K562 (cell line): Measurements from ENCODE around the gene AVPR1B. TPM values are rescaled to one million over a fixed set of nuclear protein-coding genes. Genes with fewer than 3 reads are reported as not detected.

Source experiments
- ATAC-seq: fragments of 200-7000 bp; cut with Tn5 transposase; 3 replicates; pipeline ENCODE4 v1.9.1; 2020; ENCODE audit warnings: moderate library complexity
- BruUV-seq: library from RNA; stranded (reverse); fragments of 400-500 nt; replicated peaks from 2 replicates; lab custom pipeline; 2021; lab: Mats Ljungman, UMichigan
- CTCF ChIA-PET: fragments of 300-600 bp; formaldehyde crosslinking; extraction: SDS; loops from one replicate; lab custom pipeline; 2021; ENCODE audit warnings: low intra/inter-chr PET ratio; lab: Yijun Ruan, JAX
- POLR2A ChIA-PET: fragments of 300-600, 350-650 bp; sonication (Branson Sonifier 250); formaldehyde crosslinking; extraction: SDS; loops from one replicate; lab custom pipeline; 2021; ENCODE audit warnings: antibody characterized with exemption, inconsistent platforms; lab: Yijun Ruan, JAX
- DNase-seq, 4 experiments: peaks; one replicate each; pipeline versions ENCODE4 v3.0.0 to v3.0.0-alpha.2; 2011 to 2018; ENCODE audit warnings: low spot score in 3 of 4, mixed read lengths in 3 of 4; ENCODE audit errors: extremely low read depth in 1 of 4
- FAIRE-seq: peaks from 2 replicates; lab custom pipeline; 2011; peaks lifted over from hg19 to GRCh38; lab: Jason Lieb, UNC
- H2AFZ ChIP-seq: 2 replicates; pipeline ENCODE4 v1.6.0; 2011; ENCODE audit warnings: low read depth, low read length, control low read depth, inconsistent platforms
- H3K27ac ChIP-seq: fragments of 200-600 bp; 3 replicates; pipeline ENCODE4 v1.8.0; 2011; ENCODE audit warnings: low read depth, mild to moderate bottlenecking, control low read depth, inconsistent platforms, low read length, moderate library complexity, mixed read lengths; ENCODE audit errors: extremely low read depth
- H3K27me3 ChIP-seq, 2 experiments: fragments of 300-600 bp in 1 of 2; 2 replicates in 1 of 2; 3 replicates in 1 of 2; pipeline versions ENCODE4 v1.6.0 to v1.8.0; 2011; ENCODE audit warnings: inconsistent platforms in 2 of 2, low read length in 2 of 2, mild to moderate bottlenecking in 1 of 2, mixed read lengths in 1 of 2, moderate library complexity in 1 of 2; ENCODE audit not compliant: control insufficient read depth in 2 of 2, insufficient read depth in 2 of 2
- H3K36me3 ChIP-seq: fragments of 300-600 bp; 3 replicates; pipeline ENCODE4 v1.8.0; 2011; ENCODE audit warnings: mild to moderate bottlenecking, low read length, inconsistent platforms; ENCODE audit not compliant: control insufficient read depth, insufficient read depth
- H3K4me1 ChIP-seq, 2 experiments: fragments of 200-600 bp in 1 of 2; replicated peaks in 1 of 2; 2 replicates in 1 of 2; 3 replicates in 1 of 2; pipeline versions ENCODE4 v1.5.1 to v1.8.0; 2011; ENCODE audit warnings: inconsistent platforms in 2 of 2, low read length in 2 of 2, mild to moderate bottlenecking in 1 of 2, mixed read lengths in 1 of 2, moderate library complexity in 1 of 2; ENCODE audit not compliant: control insufficient read depth in 2 of 2, insufficient read depth in 2 of 2
- H3K4me2 ChIP-seq: 2 replicates; pipeline ENCODE4 v1.6.1; 2011; ENCODE audit warnings: low read length, control low read depth, inconsistent platforms, mixed read lengths; ENCODE audit not compliant: insufficient read depth
- H3K4me3 ChIP-seq: fragments of 200-600 bp; sonication (generic), shearing (Covaris generic); 2 replicates; pipeline ENCODE4 v1.5.1; 2016; ENCODE audit warnings: control low read depth, inconsistent platforms
- H3K79me2 ChIP-seq: fragments of 200-600 bp; 3 replicates; pipeline ENCODE4 v1.8.0; 2011; ENCODE audit warnings: low read length, inconsistent platforms; ENCODE audit not compliant: control insufficient read depth, insufficient read depth
- H3K9ac ChIP-seq, 2 experiments: 2 replicates each; pipeline versions ENCODE4 v1.6.0 to v1.6.1; 2011; ENCODE audit warnings: low read depth in 2 of 2, low read length in 2 of 2, control low read depth in 1 of 2, inconsistent platforms in 1 of 2, mild to moderate bottlenecking in 1 of 2, mixed read lengths in 1 of 2; ENCODE audit not compliant: insufficient read depth in 1 of 2
- H3K9me1 ChIP-seq: one replicate; pipeline ENCODE4 v1.6.0; 2011; ENCODE audit warnings: inconsistent platforms, mild to moderate bottlenecking, low read length, moderate library complexity; ENCODE audit not compliant: control insufficient read depth, insufficient read depth
- H3K9me3 ChIP-seq: replicated peaks from 2 replicates; pipeline ENCODE4 v1.5.1; 2011; ENCODE audit warnings: low read depth, low read length, inconsistent platforms; ENCODE audit not compliant: control insufficient read depth, insufficient read depth
- H4K20me1 ChIP-seq: replicated peaks from 2 replicates; pipeline ENCODE4 v1.6.1; 2011; ENCODE audit warnings: low read length, inconsistent platforms, mixed read lengths; ENCODE audit not compliant: control insufficient read depth, insufficient read depth
- CREM ChIP-seq: IDR thresholded peaks from 2 replicates; pipeline ENCODE4 v1.6.1; 2014; ENCODE audit warnings: antibody characterized with exemption, low read depth
- DMBX1 ChIP-seq: fragments of 250-450 bp; sonication (Bioruptor Pico); IDR thresholded peaks from 2 replicates; pipeline ENCODE4 v1.8.0; 2022; ENCODE audit warnings: inconsistent platforms, mild to moderate bottlenecking, moderate library complexity, borderline replicate concordance
- LARP7 ChIP-seq: fragments of 450-650 bp; IDR thresholded peaks from 2 replicates; pipeline ENCODE4 v1.6.1; 2016
- NUFIP1 ChIP-seq: fragments of 450-650 bp; IDR thresholded peaks from 2 replicates; pipeline ENCODE4 v1.6.1; 2018; ENCODE audit not compliant: partially characterized antibody
- PCBP2 ChIP-seq: fragments of 200-400 bp; formaldehyde crosslinking; IDR thresholded peaks from 2 replicates; pipeline ENCODE4 v1.6.1; 2018; ENCODE audit warnings: low read length, low read depth, mild to moderate bottlenecking, moderate library complexity; ENCODE audit not compliant: poor library complexity, severe bottlenecking
- RB1 ChIP-seq: fragments of 450-650 bp; IDR thresholded peaks from 2 replicates; pipeline ENCODE4 v1.6.1; 2017; ENCODE audit warnings: low read depth, mild to moderate bottlenecking
- SMAD3 ChIP-seq: fragments of 450-650 bp; formaldehyde crosslinking; conservative IDR thresholded peaks from 2 replicates; pipeline ENCODE4 v1.4.0; 2020; ENCODE audit warnings: mild to moderate bottlenecking
- SOX6 ChIP-seq: fragments of 450-650 bp; IDR thresholded peaks from 2 replicates; pipeline ENCODE4 v1.6.1; 2014; ENCODE audit warnings: mild to moderate bottlenecking
- YBX1 ChIP-seq: fragments of 450-650 bp; IDR thresholded peaks from 2 replicates; pipeline ENCODE4 v1.7.1; 2016; ENCODE audit warnings: mild to moderate bottlenecking
- ZNF239 ChIP-seq: fragments of 250-450 bp; sonication (Bioruptor Pico); IDR thresholded peaks from 2 replicates; pipeline ENCODE4 v1.4.0; 2020; ENCODE audit warnings: mild to moderate bottlenecking
- ZNF263 ChIP-seq: sonication (generic); formaldehyde crosslinking; IDR thresholded peaks from 2 replicates; pipeline ENCODE4 v1.8.0; 2022; ENCODE audit warnings: mild to moderate bottlenecking, missing genetic modification reagents, borderline replicate concordance
- ZNF584 ChIP-seq: fragments of 200-800 bp; sonication (Bioruptor generic); IDR thresholded peaks from 2 replicates; pipeline ENCODE4 v1.6.1; 2016; ENCODE audit warnings: low read depth, mild to moderate bottlenecking, missing genetic modification characterization, missing compliant biosample characterization
- WGBS: fragments of 100-300 bp; shearing (Covaris generic); methylation state at CpG from one replicate; pipeline ENCODE4 v1.1.6; 2016; ENCODE audit warnings: low coverage, mixed read lengths; ENCODE audit not compliant: insufficient coverage; ENCODE audit errors: missing lambda C conversion rate; 5-methylcytosine and 5-hydroxymethylcytosine counted together
- in situ Hi-C: fragments of 300-500 bp; cut with MboI; formaldehyde crosslinking; loops from 4 replicates; pipeline ENCODE4 v1.15.0; 2018; ENCODE audit warnings: inconsistent platforms, mixed read lengths
- intact Hi-C: fragments of 100-400 bp; cut with micrococcal nuclease; formaldehyde crosslinking; loops from 2 replicates; pipeline ENCODE4 v1.14.2; 2022
- polyA plus RNA-seq, 8 experiments: library from polyadenylated mRNA; depleted of rRNA in 4 of 8; stranded (reverse) in 5 of 8; unstranded in 3 of 8; fragments of >200 nt; fragmentation: Nextera tagmentation in 2 of 8; fragmentation: Illumina TruSeq in 1 of 8; extraction: Ambion mirVana in 2 of 8; extraction: Trizol in 1 of 8; gene quantifications; 2 replicates each; pipeline versions ENCODE4 v1.2.1 to v1.2.3, GENCODE V29; 2011 to 2014; ENCODE audit warnings: inconsistent platforms in 1 of 8, missing spikeins in 1 of 8
- total RNA-seq, 7 experiments: library from RNA; depleted of rRNA in 6 of 7; stranded (reverse); fragments of >200 nt in 6 of 7; fragmentation: Illumina TruSeq in 2 of 7; extraction: Trizol in 2 of 7; gene quantifications; 2 replicates each; pipeline versions ENCODE4 v1.2.1 to v1.2.3, GENCODE V29; 2011 to 2021; ENCODE audit warnings: low replicate concordance in 1 of 7
- TF ChIP-seq, protein P1 (sequence below): fragments of 450-650 bp; IDR thresholded peaks from 2 replicates; pipeline ENCODE4 v1.6.1; 2016; ENCODE audit warnings: borderline replicate concordance
- TF ChIP-seq, protein P2 (sequence below), 2 experiments: fragments of 150-350 bp in 1 of 2; IDR thresholded peaks; 2 replicates each; pipeline ENCODE4 v1.6.1; 2012 to 2016; ENCODE audit warnings: low read depth in 2 of 2, low read length in 2 of 2, mild to moderate bottlenecking in 1 of 2, moderate library complexity in 1 of 2
- TF ChIP-seq, protein P3 (sequence below): fragments of 250-450 bp; sonication (Bioruptor Pico); IDR thresholded peaks from 2 replicates; pipeline ENCODE4 v1.9.0; 2021; ENCODE audit warnings: mild to moderate bottlenecking, inconsistent platforms

The AVPR1B gene
- total and polyA plus RNA-seq, 9 of the 15 experiments (the other 6 are each of a cell fraction or from before 2014, with no cell fraction given): not detected

DNA sequence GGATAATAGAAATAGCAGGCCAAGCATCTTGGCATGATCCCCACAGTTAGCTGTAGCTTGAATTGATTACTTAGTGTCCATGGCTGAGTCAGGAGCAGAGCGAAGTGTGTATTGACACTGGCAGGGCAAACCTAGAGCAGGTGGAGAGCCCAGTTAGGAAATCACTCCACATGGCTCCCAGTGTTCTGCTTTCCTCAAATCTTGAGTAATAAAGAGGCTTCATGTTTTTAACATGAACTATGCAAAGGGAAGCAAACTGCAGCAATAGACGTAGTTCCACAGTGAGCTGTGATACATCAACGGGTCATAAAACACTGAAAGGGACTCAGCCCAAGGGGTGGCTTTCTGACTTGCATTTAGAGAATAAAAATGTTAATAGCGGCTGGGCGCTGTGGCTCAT lies 35.3 kb downstream of the AVPR1B start:
- H3K9me1 ChIP-seq: no peaks in the 10 kb centered on the region
- 3% methylated on average over 5 of the region's 5 CpGs for WGBS
- no peaks in the 10 kb centered on the region; the same call in 1 of the 2 replicates for H4K20me1 ChIP-seq
- H3K4me2 ChIP-seq: no peak overlapping the region
- H3K36me3 ChIP-seq: no peaks in the 10 kb centered on the region
- no peaks in the 10 kb centered on the region for H3K79me2 ChIP-seq
- no peaks in the 10 kb centered on the region for H3K9me3 ChIP-seq
- no peak for ATAC-seq
- intact Hi-C loops: no loop called here
- ChIA-PET POLR2A (interaction anchor here (0.6 to 1.7 kb wide), 3 partner anchors 11 to 1200 kb away, joined by 3 read pairs; no protein-coding TSS in a partner anchor), CTCF (no interaction called here)
- peaks cover 24 to 40% of the 10 kb centered on the region in 2 experiments for H3K27me3 ChIP-seq
- no peak overlapping the region for H2AFZ ChIP-seq
- no peak for FAIRE-seq
- DNase-seq: no peak
- H3K27ac ChIP-seq: no peak overlapping the region
- H3K4me1 ChIP-seq: no peaks in the 10 kb centered on the region
- H3K9ac ChIP-seq: no peak overlapping the region
- no peak overlapping the region for H3K4me3 ChIP-seq
- no TSS peak for BruUV-seq
- in situ Hi-C loops: no loop called here
- no peak for TF ChIP-seq NUFIP1
- no peak for TF ChIP-seq ZNF239 (CRISPR knock-in tag)
- TF ChIP-seq, protein P1, sequence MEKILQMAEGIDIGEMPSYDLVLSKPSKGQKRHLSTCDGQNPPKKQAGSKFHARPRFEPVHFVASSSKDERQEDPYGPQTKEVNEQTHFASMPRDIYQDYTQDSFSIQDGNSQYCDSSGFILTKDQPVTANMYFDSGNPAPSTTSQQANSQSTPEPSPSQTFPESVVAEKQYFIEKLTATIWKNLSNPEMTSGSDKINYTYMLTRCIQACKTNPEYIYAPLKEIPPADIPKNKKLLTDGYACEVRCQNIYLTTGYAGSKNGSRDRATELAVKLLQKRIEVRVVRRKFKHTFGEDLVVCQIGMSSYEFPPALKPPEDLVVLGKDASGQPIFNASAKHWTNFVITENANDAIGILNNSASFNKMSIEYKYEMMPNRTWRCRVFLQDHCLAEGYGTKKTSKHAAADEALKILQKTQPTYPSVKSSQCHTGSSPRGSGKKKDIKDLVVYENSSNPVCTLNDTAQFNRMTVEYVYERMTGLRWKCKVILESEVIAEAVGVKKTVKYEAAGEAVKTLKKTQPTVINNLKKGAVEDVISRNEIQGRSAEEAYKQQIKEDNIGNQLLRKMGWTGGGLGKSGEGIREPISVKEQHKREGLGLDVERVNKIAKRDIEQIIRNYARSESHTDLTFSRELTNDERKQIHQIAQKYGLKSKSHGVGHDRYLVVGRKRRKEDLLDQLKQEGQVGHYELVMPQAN: no peak
- TF ChIP-seq RB1: no peak
- TF ChIP-seq SOX6: no peak
- TF ChIP-seq CREM: no peak
- TF ChIP-seq DMBX1 (CRISPR knock-in tag): no peak
- no peak for TF ChIP-seq ZNF584 (CRISPR knock-in tag)
- TF ChIP-seq YBX1: no peak
- TF ChIP-seq LARP7: no peak
- TF ChIP-seq, protein P2, sequence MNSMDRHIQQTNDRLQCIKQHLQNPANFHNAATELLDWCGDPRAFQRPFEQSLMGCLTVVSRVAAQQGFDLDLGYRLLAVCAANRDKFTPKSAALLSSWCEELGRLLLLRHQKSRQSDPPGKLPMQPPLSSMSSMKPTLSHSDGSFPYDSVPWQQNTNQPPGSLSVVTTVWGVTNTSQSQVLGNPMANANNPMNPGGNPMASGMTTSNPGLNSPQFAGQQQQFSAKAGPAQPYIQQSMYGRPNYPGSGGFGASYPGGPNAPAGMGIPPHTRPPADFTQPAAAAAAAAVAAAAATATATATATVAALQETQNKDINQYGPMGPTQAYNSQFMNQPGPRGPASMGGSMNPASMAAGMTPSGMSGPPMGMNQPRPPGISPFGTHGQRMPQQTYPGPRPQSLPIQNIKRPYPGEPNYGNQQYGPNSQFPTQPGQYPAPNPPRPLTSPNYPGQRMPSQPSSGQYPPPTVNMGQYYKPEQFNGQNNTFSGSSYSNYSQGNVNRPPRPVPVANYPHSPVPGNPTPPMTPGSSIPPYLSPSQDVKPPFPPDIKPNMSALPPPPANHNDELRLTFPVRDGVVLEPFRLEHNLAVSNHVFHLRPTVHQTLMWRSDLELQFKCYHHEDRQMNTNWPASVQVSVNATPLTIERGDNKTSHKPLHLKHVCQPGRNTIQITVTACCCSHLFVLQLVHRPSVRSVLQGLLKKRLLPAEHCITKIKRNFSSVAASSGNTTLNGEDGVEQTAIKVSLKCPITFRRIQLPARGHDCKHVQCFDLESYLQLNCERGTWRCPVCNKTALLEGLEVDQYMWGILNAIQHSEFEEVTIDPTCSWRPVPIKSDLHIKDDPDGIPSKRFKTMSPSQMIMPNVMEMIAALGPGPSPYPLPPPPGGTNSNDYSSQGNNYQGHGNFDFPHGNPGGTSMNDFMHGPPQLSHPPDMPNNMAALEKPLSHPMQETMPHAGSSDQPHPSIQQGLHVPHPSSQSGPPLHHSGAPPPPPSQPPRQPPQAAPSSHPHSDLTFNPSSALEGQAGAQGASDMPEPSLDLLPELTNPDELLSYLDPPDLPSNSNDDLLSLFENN (IDR thresholded peaks at IDR 0.05; ENCODE audit: low read depth in 2 of 2, low read length in 2 of 2): no peak
- TF ChIP-seq, protein P3, sequence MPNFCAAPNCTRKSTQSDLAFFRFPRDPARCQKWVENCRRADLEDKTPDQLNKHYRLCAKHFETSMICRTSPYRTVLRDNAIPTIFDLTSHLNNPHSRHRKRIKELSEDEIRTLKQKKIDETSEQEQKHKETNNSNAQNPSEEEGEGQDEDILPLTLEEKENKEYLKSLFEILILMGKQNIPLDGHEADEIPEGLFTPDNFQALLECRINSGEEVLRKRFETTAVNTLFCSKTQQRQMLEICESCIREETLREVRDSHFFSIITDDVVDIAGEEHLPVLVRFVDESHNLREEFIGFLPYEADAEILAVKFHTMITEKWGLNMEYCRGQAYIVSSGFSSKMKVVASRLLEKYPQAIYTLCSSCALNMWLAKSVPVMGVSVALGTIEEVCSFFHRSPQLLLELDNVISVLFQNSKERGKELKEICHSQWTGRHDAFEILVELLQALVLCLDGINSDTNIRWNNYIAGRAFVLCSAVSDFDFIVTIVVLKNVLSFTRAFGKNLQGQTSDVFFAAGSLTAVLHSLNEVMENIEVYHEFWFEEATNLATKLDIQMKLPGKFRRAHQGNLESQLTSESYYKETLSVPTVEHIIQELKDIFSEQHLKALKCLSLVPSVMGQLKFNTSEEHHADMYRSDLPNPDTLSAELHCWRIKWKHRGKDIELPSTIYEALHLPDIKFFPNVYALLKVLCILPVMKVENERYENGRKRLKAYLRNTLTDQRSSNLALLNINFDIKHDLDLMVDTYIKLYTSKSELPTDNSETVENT (CRISPR knock-in tag): no peak
- no peak for TF ChIP-seq PCBP2
- TF ChIP-seq SMAD3 (CRISPR knock-in tag): no peak
- TF ChIP-seq ZNF263 (CRISPR knock-in tag): no peak
